Testis (tissue), 2 donors: ENCODE measurements around the gene DGKD.

Experiments
- POLR2A ChIP-seq: fragments of 450-650 bp; IDR thresholded peaks from one replicate; pipeline ENCODE4 v1.6.1; 2017; ENCODE audit warnings: antibody characterized with exemption, mild to moderate bottlenecking, moderate library complexity
- TF ChIP-seq, protein P1 (sequence below), 3 experiments: fragments of 450-650 bp in 2 of 3; fragments of 200-600 bp in 1 of 3; sonication (generic) in 1 of 3; IDR thresholded peaks; one replicate each; pipeline ENCODE4 v1.5.1; 2016 to 2019; ENCODE audit warnings: antibody characterized with exemption in 3 of 3, mild to moderate bottlenecking in 2 of 3, moderate library complexity in 1 of 3

DNA sequence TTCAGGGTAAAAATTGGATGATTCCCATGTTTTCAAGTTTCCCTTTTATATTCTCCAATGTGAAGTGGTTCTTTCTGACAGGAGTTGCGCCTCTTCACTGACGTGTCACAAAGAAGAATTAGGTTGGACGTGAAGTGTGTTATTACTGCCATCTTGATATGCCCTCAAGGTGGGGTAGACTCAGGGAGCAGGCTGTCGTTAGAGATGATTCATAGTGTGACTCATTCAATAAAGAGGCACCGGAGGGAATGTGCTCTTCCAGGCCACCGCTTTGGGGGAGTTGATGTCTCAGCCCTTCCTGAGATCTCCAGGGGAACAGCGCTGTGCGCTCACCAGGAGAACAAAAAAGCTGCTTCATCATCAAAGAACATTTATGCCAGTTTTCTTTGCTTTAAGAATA is 3.6 kb upstream of the DGKD start:
- TF ChIP-seq, protein P1, sequence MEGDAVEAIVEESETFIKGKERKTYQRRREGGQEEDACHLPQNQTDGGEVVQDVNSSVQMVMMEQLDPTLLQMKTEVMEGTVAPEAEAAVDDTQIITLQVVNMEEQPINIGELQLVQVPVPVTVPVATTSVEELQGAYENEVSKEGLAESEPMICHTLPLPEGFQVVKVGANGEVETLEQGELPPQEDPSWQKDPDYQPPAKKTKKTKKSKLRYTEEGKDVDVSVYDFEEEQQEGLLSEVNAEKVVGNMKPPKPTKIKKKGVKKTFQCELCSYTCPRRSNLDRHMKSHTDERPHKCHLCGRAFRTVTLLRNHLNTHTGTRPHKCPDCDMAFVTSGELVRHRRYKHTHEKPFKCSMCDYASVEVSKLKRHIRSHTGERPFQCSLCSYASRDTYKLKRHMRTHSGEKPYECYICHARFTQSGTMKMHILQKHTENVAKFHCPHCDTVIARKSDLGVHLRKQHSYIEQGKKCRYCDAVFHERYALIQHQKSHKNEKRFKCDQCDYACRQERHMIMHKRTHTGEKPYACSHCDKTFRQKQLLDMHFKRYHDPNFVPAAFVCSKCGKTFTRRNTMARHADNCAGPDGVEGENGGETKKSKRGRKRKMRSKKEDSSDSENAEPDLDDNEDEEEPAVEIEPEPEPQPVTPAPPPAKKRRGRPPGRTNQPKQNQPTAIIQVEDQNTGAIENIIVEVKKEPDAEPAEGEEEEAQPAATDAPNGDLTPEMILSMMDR (IDR thresholded peaks at IDR 0.05) = no peak
- no peak for TF ChIP-seq POLR2A
